ENCODE measurements around the gene ZEB1.

DNA sequence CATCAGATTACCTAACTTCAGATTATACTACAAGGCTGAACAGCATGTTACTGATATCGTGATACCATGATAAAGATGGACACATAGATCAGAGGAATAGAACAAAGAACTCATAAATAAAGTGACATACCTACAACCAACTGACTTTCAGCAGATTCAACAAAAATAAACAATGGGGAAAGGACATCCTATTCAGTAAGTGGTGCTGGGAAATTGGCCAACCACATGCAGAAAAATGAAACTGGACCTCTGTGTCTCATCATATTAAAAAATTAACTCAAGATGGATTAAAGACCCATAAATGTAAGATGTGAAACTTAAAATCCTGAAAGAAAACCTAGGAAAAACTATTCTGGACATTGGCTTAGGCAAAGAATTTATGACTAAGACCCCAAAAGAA, 158.6 kb downstream of the ZEB1 start:
- TF ChIP-seq, protein P1, sequence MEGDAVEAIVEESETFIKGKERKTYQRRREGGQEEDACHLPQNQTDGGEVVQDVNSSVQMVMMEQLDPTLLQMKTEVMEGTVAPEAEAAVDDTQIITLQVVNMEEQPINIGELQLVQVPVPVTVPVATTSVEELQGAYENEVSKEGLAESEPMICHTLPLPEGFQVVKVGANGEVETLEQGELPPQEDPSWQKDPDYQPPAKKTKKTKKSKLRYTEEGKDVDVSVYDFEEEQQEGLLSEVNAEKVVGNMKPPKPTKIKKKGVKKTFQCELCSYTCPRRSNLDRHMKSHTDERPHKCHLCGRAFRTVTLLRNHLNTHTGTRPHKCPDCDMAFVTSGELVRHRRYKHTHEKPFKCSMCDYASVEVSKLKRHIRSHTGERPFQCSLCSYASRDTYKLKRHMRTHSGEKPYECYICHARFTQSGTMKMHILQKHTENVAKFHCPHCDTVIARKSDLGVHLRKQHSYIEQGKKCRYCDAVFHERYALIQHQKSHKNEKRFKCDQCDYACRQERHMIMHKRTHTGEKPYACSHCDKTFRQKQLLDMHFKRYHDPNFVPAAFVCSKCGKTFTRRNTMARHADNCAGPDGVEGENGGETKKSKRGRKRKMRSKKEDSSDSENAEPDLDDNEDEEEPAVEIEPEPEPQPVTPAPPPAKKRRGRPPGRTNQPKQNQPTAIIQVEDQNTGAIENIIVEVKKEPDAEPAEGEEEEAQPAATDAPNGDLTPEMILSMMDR (IDR thresholded peaks at IDR 0.05): no peak
- TF ChIP-seq POLR2A (IDR thresholded peaks at IDR 0.05) (no peak), POLR2AphosphoS5 (IDR thresholded peaks at IDR 0.05) (no peak)

Data from prostate gland (tissue), 2 donors.